ENCODE results near the gene CYP4A22. TPM values are rescaled to one million over a fixed set of nuclear protein-coding genes. Genes with fewer than 3 reads are reported as not detected.
"Not testable (repeated sequence)": the region's sequence is repeated elsewhere in the genome, so short reads cannot be mapped to it uniquely, and the experiment has no call there.

CYP4A22 gene
- total and polyA plus RNA-seq, 2 donors (not counting 3 experiments of a cell fraction or from before 2014, with no cell fraction given), result not detected

GRCh38 chr1:47194311-47194710 lies 57.1 kb downstream of the CYP4A22 start:
- ChIA-PET CTCF (interaction anchor here (0.8 to 8.0 kb wide), 10 partner anchors 10 to 224 kb away, joined by 3 to 224 read pairs (median 8); partner anchors contain the start of gene STIL), POLR2A (no interaction called here)
- Histone ChIP-seq H3K4me1 (ENCODE audit: control insufficient read depth, extremely low read depth, insufficient read depth, low read length) (peaks cover 5% of the 10 kb centered on the region), H3K27me3 (ENCODE audit: control insufficient read depth in 2 of 2, insufficient read depth in 2 of 2, low read length in 2 of 2) (no peaks in the 10 kb centered on the region), H3K79me2 (ENCODE audit: control insufficient read depth, insufficient read depth, low read length) (no peaks in the 10 kb centered on the region), H3K36me3 (ENCODE audit: control insufficient read depth in 2 of 2, extremely low read depth in 1 of 2, insufficient read depth in 2 of 2, low read length in 2 of 2) (no peaks in the 10 kb centered on the region), H4K20me1 (replicated peaks; ENCODE audit: control insufficient read depth, extremely low read depth, insufficient read depth, low read length) (no peaks in the 10 kb centered on the region), H3K27ac (ENCODE audit: insufficient read depth, low read depth, low read length) (no peak overlapping the region), H3K9ac (replicated peaks; ENCODE audit: extremely low read depth, insufficient read depth, low read length) (no peak overlapping the region), H2AFZ (ENCODE audit: low read depth, low read length) (no peak overlapping the region), H3K4me2 (ENCODE audit: insufficient read depth, low read length) (no peak overlapping the region), H3K9me3 (replicated peaks; ENCODE audit: control insufficient read depth, insufficient read depth, low read length) (no peaks in the 10 kb centered on the region), H3K4me3 (replicated peaks in 1 of 3; ENCODE audit: insufficient read depth in 1 of 3, low read depth in 1 of 3, low read length in 3 of 3) (no peak overlapping the region), H3K9me1 (replicated peaks; ENCODE audit: control insufficient read depth, extremely low read depth, insufficient read depth, low read length) (no peaks in the 10 kb centered on the region)
- dilution Hi-C loops (cut with MboI; ENCODE audit: extremely low pct_ligation_motif_present, low sequenced_read_pairs), result no loop called here
- no TSS peak for BruUV-seq (replicated peaks)
- no peak for TF ChIP-seq POLR2AphosphoS5 (IDR thresholded peaks at IDR 0.05; ENCODE audit: insufficient read depth, low read depth, low read length)
- TF ChIP-seq POLR2A (IDR thresholded peaks at IDR 0.05; ENCODE audit: low read depth, low read length), result no peak
- TF ChIP-seq JUN (IDR thresholded peaks at IDR 0.05; ENCODE audit: borderline replicate concordance, insufficient read depth, insufficient read length, low read depth), result no peak
- TF ChIP-seq GATA2 (IDR thresholded peaks at IDR 0.05; ENCODE audit: insufficient read depth, insufficient read length, low read depth, low read length), result no peak
- TF ChIP-seq MYC (IDR thresholded peaks at IDR 0.05; ENCODE audit: low read depth, low read length), result no peak
- TF ChIP-seq EZH2 (IDR thresholded peaks at IDR 0.05; ENCODE audit: borderline replicate concordance, low read depth, low read length, severe bottlenecking), result no peak
- TF ChIP-seq CTCF (IDR thresholded peaks at IDR 0.05; ENCODE audit: extremely low read depth in 1 of 2, insufficient read depth in 1 of 2, low read depth in 1 of 2, low read length in 2 of 2), result no peak
- DNase-seq (ENCODE audit: low read depth, low spot score) (no peak), FAIRE-seq (no peak)
- intact Hi-C loops (cut with micrococcal nuclease), result no loop called here

GRCh38 chr1:47195981-47196380 lies 58.7 kb downstream of the CYP4A22 start:
- BruUV-seq (replicated peaks); H3K27ac ChIP-seq (ENCODE audit: insufficient read depth, low read depth, low read length); FAIRE-seq; H2AFZ ChIP-seq (ENCODE audit: low read depth, low read length); H3K9me3 ChIP-seq (replicated peaks; ENCODE audit: control insufficient read depth, insufficient read depth, low read length); dilution Hi-C loops (cut with MboI; ENCODE audit: extremely low pct_ligation_motif_present, low sequenced_read_pairs); DNase-seq (ENCODE audit: low read depth, low spot score); H3K79me2 ChIP-seq (ENCODE audit: control insufficient read depth, insufficient read depth, low read length); H3K4me2 ChIP-seq (ENCODE audit: insufficient read depth, low read length); H3K4me3 ChIP-seq (replicated peaks in 1 of 3; ENCODE audit: insufficient read depth in 1 of 3, low read depth in 1 of 3, low read length in 3 of 3); H3K9ac ChIP-seq (replicated peaks; ENCODE audit: extremely low read depth, insufficient read depth, low read length); H3K4me1 ChIP-seq (ENCODE audit: control insufficient read depth, extremely low read depth, insufficient read depth, low read length); intact Hi-C loops (cut with micrococcal nuclease); H4K20me1 ChIP-seq (replicated peaks; ENCODE audit: control insufficient read depth, extremely low read depth, insufficient read depth, low read length); H3K36me3 ChIP-seq (ENCODE audit: control insufficient read depth in 2 of 2, extremely low read depth in 1 of 2, insufficient read depth in 2 of 2, low read length in 2 of 2); H3K9me1 ChIP-seq (replicated peaks; ENCODE audit: control insufficient read depth, extremely low read depth, insufficient read depth, low read length); H3K27me3 ChIP-seq (ENCODE audit: control insufficient read depth in 2 of 2, insufficient read depth in 2 of 2, low read length in 2 of 2); POLR2A ChIA-PET: not testable (repeated sequence)
- CTCF ChIA-PET, result interaction anchor here (1.4 to 8.0 kb wide), 4 partner anchors 12 to 137 kb away, joined by 3 to 224 read pairs (median 37); partner anchors contain the start of gene CMPK1
